Gastrocnemius medialis (tissue), 4 donors: ENCODE data around the gene ATP7B. TPM values are rescaled to one million over a fixed set of nuclear protein-coding genes. Genes with fewer than 3 reads are reported as not detected.

ENCODE experiments used
- ATAC-seq, 2 donors: fragments of 150-250 bp; one replicate each; pipeline ENCODE4 v1.9.1; 2016
- DNase-seq, 2 donors: peaks; one replicate each; pipeline ENCODE4 v3.0.0-alpha.2; 2019
- H3K27ac ChIP-seq, 4 donors: fragments of 200-600 bp; sonication (generic); 1 replicate in 1 of 4; 2 replicates in 3 of 4; pipeline ENCODE4 v1.5.1; 2016 to 2018; ENCODE audit warnings: mild to moderate bottlenecking in 2 of 4, moderate library complexity in 1 of 4
- H3K27me3 ChIP-seq, 3 donors: fragments of 200-600 bp; sonication (generic) in 2 of 3; 1 replicate in 1 of 3; 2 replicates in 2 of 3; pipeline versions ENCODE4 v1.5.1 to v1.6.0; 2016 to 2019; ENCODE audit warnings: mild to moderate bottlenecking in 1 of 3, moderate library complexity in 1 of 3
- H3K36me3 ChIP-seq, 2 donors: fragments of 200-600 bp; sonication (generic) in 1 of 2; one replicate each; pipeline ENCODE4 v1.5.1; 2017 to 2018
- H3K4me1 ChIP-seq, 2 donors: fragments of 200-600 bp; sonication (generic) in 1 of 2; one replicate each; pipeline ENCODE4 v1.5.1; 2016 to 2017; ENCODE audit warnings: mild to moderate bottlenecking in 2 of 2
- H3K4me3 ChIP-seq, 4 donors: fragments of 200-600 bp; sonication (generic) in 3 of 4; 1 replicate in 1 of 4; 2 replicates in 3 of 4; pipeline ENCODE4 v1.5.1; 2016 to 2019; ENCODE audit warnings: mild to moderate bottlenecking in 2 of 4
- H3K9me3 ChIP-seq, 3 donors: fragments of 200-600 bp; sonication (generic) in 2 of 3; 1 replicate in 1 of 3; 2 replicates in 2 of 3; pipeline ENCODE4 v1.5.1; 2016 to 2019
- CTCF ChIP-seq, 5 experiments: fragments of 450-650 bp in 3 of 5; fragments of 200-600 bp in 2 of 5; sonication (generic) in 2 of 5; IDR thresholded peaks in 4 of 5; conservative IDR thresholded peaks in 1 of 5; 1 replicate in 4 of 5; 2 replicates in 1 of 5; pipeline ENCODE4 v1.5.1; 2016 to 2019; ENCODE audit warnings: antibody characterized with exemption in 5 of 5, mild to moderate bottlenecking in 3 of 5, moderate library complexity in 3 of 5
- POLR2A ChIP-seq, 2 donors: fragments of 450-650 bp; IDR thresholded peaks; one replicate each; pipeline ENCODE4 v1.6.1; 2017; ENCODE audit warnings: antibody characterized with exemption in 2 of 2, mild to moderate bottlenecking in 2 of 2, moderate library complexity in 2 of 2
- in situ Hi-C, 4 donors: fragments of 200-750 bp; cut with MboI; loops; one replicate each; pipeline versions ENCODE4 v1.15.0 to v1.8.0; 2017; ENCODE audit warnings: low sequenced_read_pairs in 4 of 4
- intact Hi-C: fragments of 100-400 bp; cut with DNase I; formaldehyde crosslinking; loops from one replicate; pipeline ENCODE4 v1.15.1; 2023; ENCODE audit warnings: low total_unique reads
- total RNA-seq, 4 donors: library from RNA; depleted of rRNA; stranded (reverse); fragments of >200 nt; gene quantifications; one replicate each; pipeline versions ENCODE4 v1.1.0 to v1.2.3, GENCODE V29; 2016

The ATP7B gene
- total RNA-seq, 4 donors from 2014 or later, result 1.6 to 3.3 (median 2.6) TPM

GRCh38 chr13:51961493-51962403 lies 49.5 kb downstream of the ATP7B start:
- Histone ChIP-seq H3K36me3 (no peaks in the 10 kb centered on the region), H3K4me3 (no peak overlapping the region), H3K27me3 (no peaks in the 10 kb centered on the region), H3K9me3 (no peaks in the 10 kb centered on the region), H3K4me1 (peaks cover 0 to 4% of the 10 kb centered on the region in 2 donors), H3K27ac (no peak overlapping the region)
- peak; percentile 56 to 61 for ATAC-seq
- no peak for TF ChIP-seq POLR2A (IDR thresholded peaks at IDR 0.05)
- no peak for TF ChIP-seq CTCF (IDR thresholded peaks at IDR 0.05 in 4 of 5, conservative IDR thresholded peaks at IDR 0.05 in 1 of 5)
- no peak for DNase-seq
- in situ Hi-C loops (no loop called here), intact Hi-C loops (no loop called here)

GRCh38 chr13:51960766-51961165 lies 50.5 kb downstream of the ATP7B start:
- H3K9me3 ChIP-seq, result no peaks in the 10 kb centered on the region
- intact Hi-C loops (no loop called here), in situ Hi-C loops (no loop called here)
- H3K27me3 ChIP-seq, result no peaks in the 10 kb centered on the region
- DNase-seq (no peak), ATAC-seq (no peak)
- peaks cover 0 to 4% of the 10 kb centered on the region in 2 donors for H3K4me1 ChIP-seq
- no peak for TF ChIP-seq CTCF (IDR thresholded peaks at IDR 0.05 in 4 of 5, conservative IDR thresholded peaks at IDR 0.05 in 1 of 5)
- no peak for TF ChIP-seq POLR2A (IDR thresholded peaks at IDR 0.05)
- H3K4me3 ChIP-seq, result no peak overlapping the region
- H3K36me3 ChIP-seq, result no peaks in the 10 kb centered on the region
- no peak overlapping the region for H3K27ac ChIP-seq

GRCh38 chr13:51959773-51960172 lies 51.5 kb downstream of the ATP7B start:
- H3K36me3 ChIP-seq, result no peaks in the 10 kb centered on the region
- no peak overlapping the region for H3K27ac ChIP-seq
- intact Hi-C loops (no loop called here), in situ Hi-C loops (no loop called here)
- H3K9me3 ChIP-seq, result no peaks in the 10 kb centered on the region
- H3K4me3 ChIP-seq, result no peak overlapping the region
- no peaks in the 10 kb centered on the region for H3K27me3 ChIP-seq
- DNase-seq (no peak), ATAC-seq (no peak)
- no peak for TF ChIP-seq CTCF (IDR thresholded peaks at IDR 0.05 in 4 of 5, conservative IDR thresholded peaks at IDR 0.05 in 1 of 5)
- no peak for TF ChIP-seq POLR2A (IDR thresholded peaks at IDR 0.05)
- peaks cover 6 to 10% of the 10 kb centered on the region in 2 donors for H3K4me1 ChIP-seq

- H3K27me3 ChIP-seq, result no peaks in the 10 kb centered on the region
- no peak for TF ChIP-seq CTCF (IDR thresholded peaks at IDR 0.05 in 4 of 5, conservative IDR thresholded peaks at IDR 0.05 in 1 of 5)
- TF ChIP-seq POLR2A (IDR thresholded peaks at IDR 0.05), result no peak
- intact Hi-C loops, result no loop called here
Observed at GRCh38 chr13:51958217-51958547, 53.1 kb downstream of the ATP7B start.

More at GRCh38 chr13:51958217-51958547, 53.1 kb downstream of the ATP7B start:
- H3K9me3 ChIP-seq, result no peaks in the 10 kb centered on the region
- ATAC-seq, result no peak
- H3K4me3 ChIP-seq, result no peak overlapping the region
- H3K4me1 ChIP-seq, result peaks cover 6 to 12% of the 10 kb centered on the region in 2 donors
- in situ Hi-C loops, result no loop called here
- DNase-seq, result no peak
- no peaks in the 10 kb centered on the region for H3K36me3 ChIP-seq
- no peak overlapping the region for H3K27ac ChIP-seq
